K562 (cell line): ENCODE results near the gene TXNIP. TPM values are rescaled to one million over a fixed set of nuclear protein-coding genes. Genes with fewer than 3 reads are reported as not detected.

ENCODE experiments used
- E2F3 ChIP-seq: fragments of 250-450 bp; sonication (Bioruptor Pico); IDR thresholded peaks from 2 replicates; pipeline ENCODE4 v1.4.0; 2020; ENCODE audit warnings: mild to moderate bottlenecking
- E2F8 ChIP-seq: fragments of 450-650 bp; IDR thresholded peaks from 2 replicates; pipeline ENCODE4 v1.7.1; 2018; ENCODE audit warnings: mild to moderate bottlenecking, low read depth; ENCODE audit not compliant: partially characterized antibody
- ELF4 ChIP-seq: fragments of 450-650 bp; formaldehyde crosslinking; IDR thresholded peaks from 2 replicates; pipeline ENCODE4 v1.4.0; 2022; ENCODE audit warnings: missing genetic modification characterization
- GABPB1 ChIP-seq: sonication (generic); formaldehyde crosslinking; IDR thresholded peaks from 2 replicates; pipeline ENCODE4 v1.8.0; 2022; ENCODE audit warnings: mild to moderate bottlenecking, missing genetic modification reagents
- GTF2E2 ChIP-seq: fragments of 200-800 bp; sonication (Bioruptor generic); IDR thresholded peaks from 2 replicates; pipeline ENCODE4 v1.6.1; 2016; ENCODE audit warnings: missing genetic modification characterization, missing compliant biosample characterization
- L3MBTL2 ChIP-seq: fragments of 450-650 bp; IDR thresholded peaks from 2 replicates; pipeline ENCODE4 v1.6.1; 2016; ENCODE audit warnings: mild to moderate bottlenecking, moderate library complexity
- LCOR ChIP-seq: sonication (generic); formaldehyde crosslinking; IDR thresholded peaks from 2 replicates; pipeline ENCODE4 v1.8.0; 2022; ENCODE audit warnings: mild to moderate bottlenecking, missing genetic modification reagents
- MEF2A ChIP-seq: IDR thresholded peaks from 2 replicates; pipeline ENCODE4 v1.6.1; 2011; ENCODE audit warnings: low read depth, mild to moderate bottlenecking, low read length, moderate library complexity; ENCODE audit not compliant: control insufficient read depth
- OTX1 ChIP-seq: fragments of 450-650 bp; formaldehyde crosslinking; IDR thresholded peaks from 2 replicates; pipeline ENCODE4 v1.4.0; 2022; ENCODE audit warnings: mild to moderate bottlenecking
- PBX2 ChIP-seq, 2 experiments: IDR thresholded peaks in 1 of 2; conservative IDR thresholded peaks in 1 of 2; 2 replicates each; pipeline ENCODE4 v1.6.1; 2016; ENCODE audit warnings: low read depth in 2 of 2, mild to moderate bottlenecking in 1 of 2, missing compliant biosample characterization in 1 of 2, missing genetic modification characterization in 1 of 2, moderate library complexity in 1 of 2
- RCOR1 ChIP-seq, 2 experiments: IDR thresholded peaks; 2 replicates each; pipeline ENCODE4 v1.6.1; 2012; ENCODE audit warnings: low read depth in 2 of 2, low read length in 2 of 2, borderline replicate concordance in 1 of 2, improper control_type of control experiment in 1 of 2
- RFX1 ChIP-seq: fragments of 450-650 bp; IDR thresholded peaks from 2 replicates; pipeline ENCODE4 v1.6.1; 2016; ENCODE audit warnings: mild to moderate bottlenecking, moderate library complexity
- RFX5 ChIP-seq: IDR thresholded peaks from 2 replicates; pipeline ENCODE4 v1.6.1; 2011; ENCODE audit warnings: low read depth, mild to moderate bottlenecking, improper control_type of control experiment, low read length
- VEZF1 ChIP-seq: fragments of 200-800 bp; sonication (Bioruptor generic); IDR thresholded peaks from 2 replicates; pipeline ENCODE4 v1.6.1; 2017; ENCODE audit warnings: missing genetic modification characterization, missing compliant biosample characterization
- ZBTB17 ChIP-seq: fragments of 450-650 bp; formaldehyde crosslinking; IDR thresholded peaks from 2 replicates; pipeline ENCODE4 v1.4.0; 2020; ENCODE audit warnings: mild to moderate bottlenecking
- ZNF395 ChIP-seq: fragments of 200-800 bp; sonication (Bioruptor generic); IDR thresholded peaks from 2 replicates; pipeline ENCODE4 v1.6.1; 2017; ENCODE audit warnings: missing genetic modification characterization, missing compliant biosample characterization
- ZNF644 ChIP-seq: fragments of 200-800 bp; sonication (Bioruptor generic); IDR thresholded peaks from 2 replicates; pipeline ENCODE4 v1.6.1; 2016; ENCODE audit warnings: low read depth, missing genetic modification characterization, missing compliant biosample characterization
- polyA plus RNA-seq, 8 experiments: library from polyadenylated mRNA; depleted of rRNA in 4 of 8; stranded (reverse) in 5 of 8; unstranded in 3 of 8; fragments of >200 nt; fragmentation: Nextera tagmentation in 2 of 8; fragmentation: Illumina TruSeq in 1 of 8; extraction: Ambion mirVana in 2 of 8; extraction: Trizol in 1 of 8; gene quantifications; 2 replicates each; pipeline versions ENCODE4 v1.2.1 to v1.2.3, GENCODE V29; 2011 to 2014; ENCODE audit warnings: inconsistent platforms in 1 of 8, missing spikeins in 1 of 8
- total RNA-seq, 7 experiments: library from RNA; depleted of rRNA in 6 of 7; stranded (reverse); fragments of >200 nt in 6 of 7; fragmentation: Illumina TruSeq in 2 of 7; extraction: Trizol in 2 of 7; gene quantifications; 2 replicates each; pipeline versions ENCODE4 v1.2.1 to v1.2.3, GENCODE V29; 2011 to 2021; ENCODE audit warnings: low replicate concordance in 1 of 7

TXNIP gene
- total and polyA plus RNA-seq, 9 of the 15 experiments (the other 6 are each of a cell fraction or from before 2014, with no cell fraction given) = 120 to 499 (median 257) TPM

- 0 out of 4 replicates have a peak, but pooled peaks of 1 of the 2 experiments have one; percentile 23 for TF ChIP-seq RCOR1 (IDR thresholded peaks at IDR 0.05; ENCODE audit: borderline replicate concordance in 1 of 2, low read depth in 2 of 2, low read length in 2 of 2)
- TF ChIP-seq RFX1 = peak; percentile 57
- TF ChIP-seq ZNF644 = peak; percentile 70; the same call in 1 of the 2 replicates
- TF ChIP-seq E2F8 = no peak
- TF ChIP-seq ELF4 (CRISPR knock-in tag) = peak; percentile 86
- peak; percentile 39; the same call in 1 of the 2 replicates for TF ChIP-seq MEF2A
- peak; percentile 66; the same call in 1 of the 2 replicates for TF ChIP-seq ZBTB17 (CRISPR knock-in tag)
- TF ChIP-seq VEZF1 (CRISPR knock-in tag) = peak; percentile 49
- TF ChIP-seq LCOR (CRISPR knock-in tag) = peak; percentile 54
- peak; percentile 29; the same call in 1 of the 2 replicates for TF ChIP-seq E2F3 (CRISPR knock-in tag)
- TF ChIP-seq GABPB1 (CRISPR knock-in tag) = peak; percentile 50; the same call in 1 of the 2 replicates
- TF ChIP-seq RFX5 = no peak
- TF ChIP-seq GTF2E2 (tag) = 0 out of 2 replicates have a peak, but pooled peaks have one; percentile 7
- TF ChIP-seq ZNF395 = peak; percentile 74; the same call in 1 of the 2 replicates
- TF ChIP-seq OTX1 (CRISPR knock-in tag) = peak; percentile 89
- no peak for TF ChIP-seq PBX2 (CRISPR knock-in tag; IDR thresholded peaks at IDR 0.05; ENCODE audit: low read depth)
- 0 out of 2 replicates have a peak, but pooled peaks have one; percentile 33 for TF ChIP-seq PBX2 (tag; conservative IDR thresholded peaks at IDR 0.05; ENCODE audit: low read depth)
- TF ChIP-seq L3MBTL2 = 0 out of 2 replicates have a peak, but pooled peaks have one; percentile 23
Observed at GRCh38 chr1:145985502-145986439, 10.6 kb downstream of the TXNIP start (continued).
